ENCODE measurements around the gene CREB3L1. TPM values are rescaled to one million over a fixed set of nuclear protein-coding genes. Genes with fewer than 3 reads are reported as not detected.

CREB3L1 gene
- total RNA-seq, 5 donors from 2014 or later (not counting 1 experiment from before 2014, with no cell fraction given): 0.38 to 0.72 (median 0.38) TPM; not detected in 2

DNA sequence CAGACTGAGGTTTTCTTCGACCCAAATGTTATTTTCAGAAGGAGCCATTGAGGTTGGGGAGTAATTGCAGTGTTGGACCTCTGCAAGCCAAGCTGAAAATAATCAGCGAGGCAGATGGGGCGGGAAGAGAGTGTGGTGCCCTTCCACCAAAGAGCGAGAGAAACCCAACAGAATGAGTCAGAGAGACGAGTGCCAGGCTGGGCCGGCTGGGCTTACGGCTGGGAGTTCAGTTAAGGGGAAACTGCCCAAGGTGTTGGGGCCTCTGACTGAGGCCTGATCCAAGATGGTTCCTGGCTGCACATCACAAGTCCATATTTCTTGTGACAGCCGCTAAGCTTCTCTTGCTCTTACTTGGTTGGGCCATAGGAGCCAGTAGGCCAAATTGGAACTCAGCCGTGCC is 30.4 kb upstream of the CREB3L1 start:
- POLR2A ChIA-PET: no interaction called here
- CTCF ChIA-PET: no interaction called here
- 89% methylated on average over 7 of the region's 9 CpGs for WGBS (ENCODE audit: insufficient coverage)
- Histone ChIP-seq H3K9me3 (no peaks in the 10 kb centered on the region), H3K4me1 (ENCODE audit: control insufficient read depth in 1 of 2, extremely low read depth in 1 of 2, insufficient read depth in 2 of 2, low read length in 2 of 2) (peaks cover 2 to 11% of the 10 kb centered on the region in 2 experiments), H3K27ac (ENCODE audit: low read length) (no peak overlapping the region), H3K27me3 (replicated peaks in 1 of 2; ENCODE audit: control insufficient read depth in 2 of 2, extremely low read depth in 1 of 2, insufficient read depth in 2 of 2, low read length in 1 of 2) (peaks cover 0 to 6% of the 10 kb centered on the region in 2 experiments), H3K4me3 (ENCODE audit: control insufficient read depth in 1 of 2, extremely low read depth in 1 of 2, low read length in 1 of 2) (no peak overlapping the region), H3K36me3 (ENCODE audit: control insufficient read depth in 2 of 2, extremely low read depth in 1 of 2, insufficient read depth in 1 of 2, low read length in 1 of 2) (no peaks in the 10 kb centered on the region)
- peaks cover 0 to 2% of the 10 kb centered on the region in 2 donors for H3K27me3 Mint-ChIP-seq
- H3K4me1 Mint-ChIP-seq: peaks cover 4 to 17% (median 12%) of the 10 kb centered on the region in 3 donors
- no peaks in the 10 kb centered on the region for H3K9me3 Mint-ChIP-seq
- ATAC-seq (replicated peaks in 1 of 4) (no peak), DNase-seq (no peak)
- H3K4me3 Mint-ChIP-seq: no peak overlapping the region
- no peaks in the 10 kb centered on the region for H3K36me3 Mint-ChIP-seq
- H3K27ac Mint-ChIP-seq: no peak overlapping the region

DNA sequence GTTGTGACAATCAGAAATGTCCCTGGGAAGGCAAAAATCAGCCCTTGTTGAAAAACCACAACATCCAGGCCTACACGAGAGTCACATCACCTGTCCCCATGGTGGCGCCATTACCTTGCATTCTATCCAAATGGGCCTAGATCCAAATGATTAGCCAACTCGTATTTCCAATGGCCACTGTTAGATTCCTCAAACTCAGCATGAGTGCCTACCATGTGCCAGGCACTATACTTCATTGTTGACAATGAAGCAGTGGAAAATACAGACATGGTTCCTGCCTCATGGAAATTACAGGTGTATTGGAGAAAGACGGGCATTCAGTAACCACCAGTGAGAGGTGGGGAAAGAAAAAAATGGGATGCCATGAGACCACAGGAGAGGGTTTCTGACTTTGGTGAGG is 29.8 kb upstream of the CREB3L1 start:
- peak in 1 of 4 experiments; percentile 33 for ATAC-seq (replicated peaks in 1 of 4)
- H3K27me3 Mint-ChIP-seq: peaks cover 0 to 2% of the 10 kb centered on the region in 2 donors
- ChIA-PET CTCF (no interaction called here), POLR2A (no interaction called here)
- no peak overlapping the region for H3K4me3 Mint-ChIP-seq
- H3K27ac Mint-ChIP-seq: no peak overlapping the region
- no peaks in the 10 kb centered on the region for H3K36me3 Mint-ChIP-seq
- H3K27ac ChIP-seq (ENCODE audit: low read length): no peak overlapping the region
- H3K27me3 ChIP-seq (replicated peaks in 1 of 2; ENCODE audit: control insufficient read depth in 2 of 2, extremely low read depth in 1 of 2, insufficient read depth in 2 of 2, low read length in 1 of 2): peaks cover 0 to 9% of the 10 kb centered on the region in 2 experiments
- H3K9me3 Mint-ChIP-seq: no peaks in the 10 kb centered on the region
- H3K4me1 Mint-ChIP-seq: peaks cover 4 to 14% (median 10%) of the 10 kb centered on the region in 3 donors
- peaks cover 2 to 11% of the 10 kb centered on the region in 2 experiments for H3K4me1 ChIP-seq (ENCODE audit: control insufficient read depth in 1 of 2, extremely low read depth in 1 of 2, insufficient read depth in 2 of 2, low read length in 2 of 2)
- DNase-seq: peak in 21 of 35 experiments; percentile 12 to 60 (median 26)
- WGBS (ENCODE audit: insufficient coverage): 64% methylated on average over 3 of the region's 4 CpGs
- no peak overlapping the region for H3K4me3 ChIP-seq (ENCODE audit: control insufficient read depth in 1 of 2, extremely low read depth in 1 of 2, low read length in 1 of 2)
- H3K9me3 ChIP-seq: no peaks in the 10 kb centered on the region
- no peaks in the 10 kb centered on the region for H3K36me3 ChIP-seq (ENCODE audit: control insufficient read depth in 2 of 2, extremely low read depth in 1 of 2, insufficient read depth in 1 of 2, low read length in 1 of 2)

DNA sequence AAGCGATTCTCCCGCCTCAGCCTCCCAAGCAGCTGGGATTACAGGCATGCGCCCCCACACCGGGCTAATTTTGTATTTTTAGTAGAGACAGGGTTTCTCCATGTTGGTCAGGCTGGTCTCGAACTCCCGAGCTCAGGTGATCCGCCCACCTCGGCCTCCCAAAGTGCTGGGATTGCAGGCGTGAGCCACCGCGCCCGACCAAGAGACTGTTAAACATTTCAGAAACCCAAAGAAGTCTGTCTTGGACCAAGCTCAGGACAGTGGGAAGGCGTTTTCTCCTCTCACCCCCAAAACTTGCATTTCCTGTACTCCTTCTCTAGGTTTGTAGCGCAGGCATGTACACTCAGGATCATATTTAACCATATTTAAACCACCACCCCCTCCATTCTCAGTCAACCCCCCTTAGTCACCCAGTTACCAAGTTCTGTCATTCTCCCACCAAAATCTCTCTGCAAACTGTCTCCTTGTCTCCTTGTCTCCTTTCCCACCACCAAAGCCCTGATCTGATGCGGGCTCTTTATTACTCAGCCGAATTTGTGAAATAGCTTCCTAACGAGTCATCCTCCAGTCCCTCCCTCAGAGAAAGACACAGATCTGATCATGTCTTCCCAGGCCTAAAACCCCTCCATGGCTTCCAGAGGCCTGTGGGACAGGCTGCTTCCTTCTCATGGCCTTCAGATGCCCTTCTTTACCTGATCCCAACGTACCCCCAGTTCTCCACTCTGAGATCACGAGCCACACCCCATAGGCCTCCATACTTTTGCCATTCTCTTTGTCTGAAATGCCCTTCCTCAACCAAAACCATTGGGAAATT is 29.0 kb upstream of the CREB3L1 start:
- H3K9me3 ChIP-seq: no peaks in the 10 kb centered on the region
- H3K4me3 Mint-ChIP-seq: no peak overlapping the region
- peaks cover 2 to 3% of the 10 kb centered on the region in 2 experiments for H3K4me1 ChIP-seq (ENCODE audit: control insufficient read depth in 1 of 2, extremely low read depth in 1 of 2, insufficient read depth in 2 of 2, low read length in 2 of 2)
- H3K36me3 ChIP-seq (ENCODE audit: control insufficient read depth in 2 of 2, extremely low read depth in 1 of 2, insufficient read depth in 1 of 2, low read length in 1 of 2): no peaks in the 10 kb centered on the region
- peaks cover 0 to 2% of the 10 kb centered on the region in 2 donors for H3K27me3 Mint-ChIP-seq
- CTCF ChIA-PET: no interaction called here
- POLR2A ChIA-PET: no interaction called here
- H3K9me3 Mint-ChIP-seq: no peaks in the 10 kb centered on the region
- DNase-seq (no peak), ATAC-seq (replicated peaks in 1 of 4) (no peak)
- no peak overlapping the region for H3K27ac Mint-ChIP-seq
- H3K36me3 Mint-ChIP-seq: no peaks in the 10 kb centered on the region
- peaks cover 0 to 15% of the 10 kb centered on the region in 2 experiments for H3K27me3 ChIP-seq (replicated peaks in 1 of 2; ENCODE audit: control insufficient read depth in 2 of 2, extremely low read depth in 1 of 2, insufficient read depth in 2 of 2, low read length in 1 of 2)
- H3K4me3 ChIP-seq (ENCODE audit: control insufficient read depth in 1 of 2, extremely low read depth in 1 of 2, low read length in 1 of 2): no peak overlapping the region
- WGBS (ENCODE audit: insufficient coverage): 87% methylated on average over 18 of the region's 19 CpGs
- no peak overlapping the region for H3K27ac ChIP-seq (ENCODE audit: low read length)
- peaks cover 1 to 5% (median 2%) of the 10 kb centered on the region in 3 donors for H3K4me1 Mint-ChIP-seq

DNA sequence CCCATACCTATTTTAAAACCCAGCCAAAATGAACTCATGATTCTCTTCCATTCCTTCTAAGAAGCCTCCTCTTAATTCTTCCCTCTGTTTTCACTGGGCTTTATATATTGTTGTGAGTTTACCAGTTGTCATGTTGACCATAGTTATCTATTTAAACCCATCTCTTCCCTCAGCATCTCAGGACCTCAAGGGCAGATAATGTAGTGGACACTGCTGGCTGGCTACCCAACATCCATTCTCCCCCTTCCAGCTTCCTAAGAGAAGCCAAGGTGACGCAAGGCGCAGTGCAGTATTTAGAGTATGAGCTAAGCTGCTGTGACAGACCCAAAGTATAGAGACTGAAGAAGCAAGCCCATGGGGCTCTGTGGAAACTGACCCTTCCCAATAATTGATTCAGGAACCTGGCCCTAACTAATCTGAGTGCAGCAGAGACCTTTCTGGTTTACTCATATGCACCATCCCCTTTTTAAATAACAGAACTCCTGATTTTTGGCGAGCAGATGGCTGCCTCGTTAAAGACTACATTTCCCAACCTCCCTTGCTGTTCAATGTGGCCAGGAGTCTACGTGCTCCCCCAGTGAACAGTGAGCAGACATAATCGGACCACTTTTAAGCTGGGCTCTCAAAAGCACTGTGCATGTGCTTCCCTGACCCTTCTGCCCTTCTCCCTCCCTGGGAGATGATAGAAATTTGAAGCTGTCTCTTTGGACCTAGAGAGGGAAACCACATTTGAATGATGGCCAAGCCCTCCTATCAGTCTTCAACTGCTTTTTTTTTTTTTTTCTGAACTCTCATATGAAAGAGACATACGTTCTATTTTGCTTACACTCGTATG is 28.1 kb upstream of the CREB3L1 start:
- Histone ChIP-seq H3K27ac (ENCODE audit: low read length) (no peak overlapping the region), H3K9me3 (no peaks in the 10 kb centered on the region), H3K4me1 (ENCODE audit: control insufficient read depth in 1 of 2, extremely low read depth in 1 of 2, insufficient read depth in 2 of 2, low read length in 2 of 2) (no peaks in the 10 kb centered on the region), H3K4me3 (ENCODE audit: control insufficient read depth in 1 of 2, extremely low read depth in 1 of 2, low read length in 1 of 2) (no peak overlapping the region), H3K36me3 (ENCODE audit: control insufficient read depth in 2 of 2, extremely low read depth in 1 of 2, insufficient read depth in 1 of 2, low read length in 1 of 2) (no peaks in the 10 kb centered on the region), H3K27me3 (replicated peaks in 1 of 2; ENCODE audit: control insufficient read depth in 2 of 2, extremely low read depth in 1 of 2, insufficient read depth in 2 of 2, low read length in 1 of 2) (peaks cover 0 to 21% of the 10 kb centered on the region in 2 experiments)
- ATAC-seq (replicated peaks in 1 of 4) (no peak), DNase-seq (no peak)
- WGBS (ENCODE audit: insufficient coverage): 60% methylated on average over 1 of the region's 8 CpGs
- no peak overlapping the region for H3K4me3 Mint-ChIP-seq
- ChIA-PET POLR2A (no interaction called here), CTCF (interaction anchor here in 1 of 2 donors (1.1 kb wide), 1 partner anchor 8 kb away, joined by 5 read pairs; no protein-coding TSS in a partner anchor)
- H3K36me3 Mint-ChIP-seq: no peaks in the 10 kb centered on the region
- H3K9me3 Mint-ChIP-seq: no peaks in the 10 kb centered on the region
- H3K4me1 Mint-ChIP-seq: no peaks in the 10 kb centered on the region
- H3K27me3 Mint-ChIP-seq: peaks cover 0 to 2% of the 10 kb centered on the region in 2 donors
- H3K27ac Mint-ChIP-seq: no peak overlapping the region

DNA sequence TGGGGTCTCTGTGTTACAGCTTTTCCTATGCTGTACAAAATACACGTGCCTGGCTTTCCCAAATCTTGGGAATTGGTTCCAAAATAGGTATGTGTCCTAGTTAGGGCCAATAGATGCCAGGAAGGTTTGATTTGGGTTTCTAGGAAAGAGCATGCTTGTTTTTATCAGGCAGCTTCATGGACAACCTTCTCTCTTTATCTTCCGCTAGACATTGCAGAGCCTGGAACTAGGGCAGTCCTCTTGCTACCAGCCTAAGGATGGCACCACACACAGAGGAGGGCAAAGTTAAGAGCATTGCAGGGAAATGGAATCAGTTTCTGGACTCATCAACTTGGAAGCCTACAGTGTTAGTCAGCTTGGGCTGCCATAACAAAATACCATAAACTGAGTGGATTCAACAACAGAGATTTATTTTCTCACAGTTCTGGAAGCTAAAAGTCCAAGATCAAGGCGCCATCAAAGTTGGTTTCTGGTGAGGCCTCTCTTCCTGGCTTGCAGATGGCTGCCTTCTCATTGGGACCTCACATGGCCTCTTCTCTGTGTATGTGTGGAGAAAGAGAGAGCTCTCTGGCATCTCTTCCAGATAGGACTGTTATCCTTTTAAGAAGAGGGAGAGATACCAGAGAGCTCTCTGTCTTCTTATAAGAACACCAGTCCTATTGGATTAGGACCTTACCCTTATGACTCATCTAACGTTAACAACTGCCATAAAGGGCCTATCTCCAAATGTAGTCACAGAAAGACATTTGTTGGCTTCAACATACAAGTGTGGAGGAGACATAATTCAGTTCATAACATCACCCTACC is 27.3 kb upstream of the CREB3L1 start:
- H3K4me3 Mint-ChIP-seq: no peak overlapping the region
- ChIA-PET CTCF (interaction anchor here in 1 of 2 donors (1.1 kb wide), 1 partner anchor 9 kb away, joined by 5 read pairs; no protein-coding TSS in a partner anchor), POLR2A (interaction anchor here (0.6 kb wide), 2 partner anchors 392 to 769 kb away, joined by 3 to 4 read pairs; no protein-coding TSS in a partner anchor)
- no peak overlapping the region for H3K27ac Mint-ChIP-seq
- Histone ChIP-seq H3K4me1 (ENCODE audit: control insufficient read depth in 1 of 2, extremely low read depth in 1 of 2, insufficient read depth in 2 of 2, low read length in 2 of 2) (no peaks in the 10 kb centered on the region), H3K9me3 (no peaks in the 10 kb centered on the region), H3K36me3 (ENCODE audit: control insufficient read depth in 2 of 2, extremely low read depth in 1 of 2, insufficient read depth in 1 of 2, low read length in 1 of 2) (no peaks in the 10 kb centered on the region), H3K4me3 (ENCODE audit: control insufficient read depth in 1 of 2, extremely low read depth in 1 of 2, low read length in 1 of 2) (no peak overlapping the region), H3K27me3 (replicated peaks in 1 of 2; ENCODE audit: control insufficient read depth in 2 of 2, extremely low read depth in 1 of 2, insufficient read depth in 2 of 2, low read length in 1 of 2) (peaks cover 0 to 22% of the 10 kb centered on the region in 2 experiments), H3K27ac (ENCODE audit: low read length) (no peak overlapping the region)
- H3K27me3 Mint-ChIP-seq: peaks cover 0 to 2% of the 10 kb centered on the region in 2 donors
- no peaks in the 10 kb centered on the region for H3K4me1 Mint-ChIP-seq
- DNase-seq (no peak), ATAC-seq (replicated peaks in 1 of 4) (no peak)
- H3K9me3 Mint-ChIP-seq: no peaks in the 10 kb centered on the region
- whole genome bisulfite sequencing (ENCODE audit: insufficient coverage): 86% methylated on average over 2 of the region's 4 CpGs
- no peaks in the 10 kb centered on the region for H3K36me3 Mint-ChIP-seq

DNA sequence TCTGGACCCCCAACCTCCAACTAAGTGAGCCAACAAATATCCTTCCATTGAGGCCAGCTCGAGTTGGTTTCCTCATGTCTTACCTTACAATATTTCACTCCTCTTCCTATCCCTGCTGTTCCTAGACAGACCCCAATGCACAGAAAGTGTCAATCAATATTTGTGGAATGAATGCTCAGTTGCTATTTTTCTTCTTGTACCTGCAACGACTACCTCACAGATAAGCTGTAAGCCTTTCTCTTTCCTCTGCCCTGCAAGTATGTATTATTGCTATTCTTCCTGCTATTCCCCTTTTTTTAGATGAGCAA is 26.8 kb upstream of the CREB3L1 start:
- no peaks in the 10 kb centered on the region for H3K9me3 Mint-ChIP-seq
- no peak overlapping the region for H3K27ac Mint-ChIP-seq

More for the DNA sequence above, 26.8 kb upstream of the CREB3L1 start:
- no peaks in the 10 kb centered on the region for H3K9me3 ChIP-seq
- POLR2A ChIA-PET: interaction anchor here in 1 of 2 donors (0.6 kb wide), 1 partner anchor 391 kb away, joined by 4 read pairs; no protein-coding TSS in a partner anchor
- H3K27me3 ChIP-seq (replicated peaks in 1 of 2; ENCODE audit: control insufficient read depth in 2 of 2, extremely low read depth in 1 of 2, insufficient read depth in 2 of 2, low read length in 1 of 2): peaks cover 0 to 24% of the 10 kb centered on the region in 2 experiments
- H3K4me1 ChIP-seq (ENCODE audit: control insufficient read depth in 1 of 2, extremely low read depth in 1 of 2, insufficient read depth in 2 of 2, low read length in 2 of 2): no peaks in the 10 kb centered on the region
- no peaks in the 10 kb centered on the region for H3K36me3 ChIP-seq (ENCODE audit: control insufficient read depth in 2 of 2, extremely low read depth in 1 of 2, insufficient read depth in 1 of 2, low read length in 1 of 2)
- DNase-seq (no peak), ATAC-seq (replicated peaks in 1 of 4) (no peak)
- 100% methylated on average over 1 of the region's 2 CpGs for WGBS (ENCODE audit: insufficient coverage)
- H3K27ac ChIP-seq (ENCODE audit: low read length): no peak overlapping the region
- H3K4me3 ChIP-seq (ENCODE audit: control insufficient read depth in 1 of 2, extremely low read depth in 1 of 2, low read length in 1 of 2): no peak overlapping the region
- Mint-ChIP-seq H3K36me3 (no peaks in the 10 kb centered on the region), H3K4me3 (no peak overlapping the region), H3K4me1 (no peaks in the 10 kb centered on the region), H3K27me3 (no peaks in the 10 kb centered on the region)
- CTCF ChIA-PET: interaction anchor here in 1 of 2 donors (1.1 kb wide), 1 partner anchor 9 kb away, joined by 5 read pairs; no protein-coding TSS in a partner anchor

Measured in T-cell (primary cell).